HG03521 (cell line): Measurements from ENCODE around the gene TCF7L2.

Source experiments
- ATAC-seq: cut with Tn5 transposase; IDR thresholded peaks from one replicate; pipeline ENCODE4 v1.9.1; 2021; ENCODE audit warnings: mild to moderate bottlenecking, moderate library complexity; ENCODE audit not compliant: unreplicated experiment

TCF7L2 gene

GRCh38 chr10:113111900-113112853 is 162.1 kb downstream of the TCF7L2 start:
- no peak for ATAC-seq

GRCh38 chr10:113113241-113113640 is 163.2 kb downstream of the TCF7L2 start:
- ATAC-seq, result no peak

- ATAC-seq, result no peak
Measured at GRCh38 chr10:113113918-113114317, 163.9 kb downstream of the TCF7L2 start.

DNA sequence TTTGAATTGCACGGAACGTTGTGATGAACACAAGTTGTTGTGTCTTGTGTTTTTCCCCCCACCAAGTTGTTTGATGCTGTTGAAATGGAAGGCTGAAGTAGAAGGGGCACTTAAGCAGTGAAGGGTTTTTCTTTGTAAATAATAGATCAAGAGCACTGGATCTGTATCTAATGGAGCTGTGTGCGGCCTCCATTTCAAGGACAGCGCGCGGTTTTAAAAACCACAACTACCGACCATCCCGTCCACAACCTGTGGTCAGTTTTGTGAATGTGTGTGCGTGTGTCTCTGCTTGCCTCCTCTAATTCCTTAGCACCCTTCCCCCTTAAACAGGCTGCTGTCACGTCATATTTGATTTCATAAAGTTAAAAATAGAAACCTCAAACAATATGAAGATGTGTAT is 165.5 kb downstream of the TCF7L2 start:
- ATAC-seq, result no peak

DNA sequence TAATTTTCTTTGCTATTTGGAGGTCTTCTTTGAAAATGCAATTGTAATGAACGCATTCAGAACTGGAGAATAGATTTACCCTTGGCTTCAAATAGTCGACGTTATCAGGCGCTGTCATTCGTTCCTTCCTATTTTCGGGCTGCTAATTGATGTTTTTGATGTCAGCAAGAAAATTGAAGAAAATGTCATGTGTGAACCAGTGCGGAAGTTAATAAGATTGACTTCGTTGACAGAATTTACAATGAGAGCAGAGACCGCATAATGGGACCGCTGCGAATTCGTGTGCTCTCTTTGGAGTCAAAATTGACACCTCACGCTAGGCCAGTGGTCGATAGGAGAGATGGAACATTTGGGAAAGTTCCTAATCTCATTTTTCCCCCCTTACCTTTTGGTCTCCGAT is 168.8 kb downstream of the TCF7L2 start:
- no peak for ATAC-seq

DNA sequence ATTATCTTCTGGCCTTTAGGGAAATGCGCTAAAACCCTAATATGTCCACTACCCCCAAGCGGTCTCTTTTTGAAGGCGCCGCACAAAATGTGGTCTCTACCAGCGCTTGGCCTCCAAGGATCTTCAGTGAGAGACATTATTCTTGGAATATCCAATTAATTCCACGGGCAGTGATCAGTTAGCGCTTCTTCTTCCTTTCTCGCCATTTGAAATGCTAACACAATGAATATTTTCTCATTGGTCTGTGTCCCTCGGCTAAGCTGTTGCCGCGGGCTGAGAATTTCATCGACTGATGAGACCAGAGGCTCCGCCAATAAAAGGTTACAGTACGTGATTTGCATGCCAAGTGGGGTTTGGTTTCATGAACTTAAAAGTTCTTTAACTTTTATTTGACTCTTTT is 169.8 kb downstream of the TCF7L2 start:
- ATAC-seq, result no peak

DNA sequence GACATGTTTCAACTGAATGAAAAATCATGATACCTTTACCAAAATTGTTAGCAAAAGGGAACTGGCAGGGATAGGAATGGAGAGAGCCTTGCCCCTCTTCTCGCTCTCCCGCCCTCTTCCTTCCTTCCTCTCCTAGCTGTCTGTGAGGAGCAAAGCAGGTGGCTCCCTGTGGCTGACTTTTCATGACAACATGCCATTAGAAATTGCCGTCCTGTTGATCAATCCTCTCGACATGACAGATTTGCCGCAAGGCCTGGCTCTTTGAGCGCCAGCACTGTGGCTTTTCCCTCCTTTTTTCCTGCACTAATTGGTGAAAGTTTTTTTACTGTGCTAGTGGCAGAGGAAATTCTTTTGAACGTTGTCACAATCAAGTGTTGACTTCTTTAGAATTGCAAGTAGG is 171.1 kb downstream of the TCF7L2 start:
- ATAC-seq, result no peak

DNA sequence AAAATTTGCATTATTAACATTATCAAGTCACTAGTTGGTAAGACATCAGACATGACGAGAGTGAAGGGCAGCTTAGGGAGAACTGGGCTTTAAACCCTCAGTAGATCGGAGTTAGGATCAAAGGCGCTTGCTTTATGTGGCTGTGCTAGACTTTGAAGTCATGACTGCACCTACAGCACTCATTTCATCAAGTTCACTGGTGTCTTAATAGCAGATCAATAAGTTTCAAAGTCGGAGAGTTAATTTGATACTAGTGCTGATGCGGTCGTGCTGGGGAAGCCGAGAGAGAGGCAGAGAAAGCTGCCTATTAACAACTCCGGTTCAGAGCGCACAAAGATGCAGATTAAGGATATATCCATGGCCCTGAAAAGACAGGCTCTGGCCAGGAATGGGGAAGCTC is 172.9 kb downstream of the TCF7L2 start:
- no peak for ATAC-seq

DNA sequence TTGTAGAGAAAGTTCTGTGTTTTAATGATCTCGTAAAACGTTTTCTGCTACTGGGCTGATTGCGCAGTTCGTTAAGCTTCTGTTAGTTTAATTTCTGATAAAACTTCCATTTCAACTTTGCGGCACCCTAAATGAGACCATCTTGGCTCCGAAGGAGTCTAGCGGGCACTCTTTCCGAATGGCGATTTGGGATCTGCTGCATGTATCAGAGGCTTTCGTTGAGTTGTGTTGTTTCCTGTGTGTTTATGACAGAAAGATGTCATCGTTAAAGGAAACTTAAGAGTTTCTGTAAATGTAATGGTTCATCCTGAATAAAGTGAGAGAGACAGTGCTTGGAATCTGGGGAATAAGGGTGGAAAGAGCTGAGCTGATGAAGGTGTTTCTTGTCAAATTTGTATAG is 174.7 kb downstream of the TCF7L2 start:
- ATAC-seq, result no peak

- ATAC-seq, result no peak
Measured at GRCh38 chr10:113125612-113126011, 175.6 kb downstream of the TCF7L2 start.

DNA sequence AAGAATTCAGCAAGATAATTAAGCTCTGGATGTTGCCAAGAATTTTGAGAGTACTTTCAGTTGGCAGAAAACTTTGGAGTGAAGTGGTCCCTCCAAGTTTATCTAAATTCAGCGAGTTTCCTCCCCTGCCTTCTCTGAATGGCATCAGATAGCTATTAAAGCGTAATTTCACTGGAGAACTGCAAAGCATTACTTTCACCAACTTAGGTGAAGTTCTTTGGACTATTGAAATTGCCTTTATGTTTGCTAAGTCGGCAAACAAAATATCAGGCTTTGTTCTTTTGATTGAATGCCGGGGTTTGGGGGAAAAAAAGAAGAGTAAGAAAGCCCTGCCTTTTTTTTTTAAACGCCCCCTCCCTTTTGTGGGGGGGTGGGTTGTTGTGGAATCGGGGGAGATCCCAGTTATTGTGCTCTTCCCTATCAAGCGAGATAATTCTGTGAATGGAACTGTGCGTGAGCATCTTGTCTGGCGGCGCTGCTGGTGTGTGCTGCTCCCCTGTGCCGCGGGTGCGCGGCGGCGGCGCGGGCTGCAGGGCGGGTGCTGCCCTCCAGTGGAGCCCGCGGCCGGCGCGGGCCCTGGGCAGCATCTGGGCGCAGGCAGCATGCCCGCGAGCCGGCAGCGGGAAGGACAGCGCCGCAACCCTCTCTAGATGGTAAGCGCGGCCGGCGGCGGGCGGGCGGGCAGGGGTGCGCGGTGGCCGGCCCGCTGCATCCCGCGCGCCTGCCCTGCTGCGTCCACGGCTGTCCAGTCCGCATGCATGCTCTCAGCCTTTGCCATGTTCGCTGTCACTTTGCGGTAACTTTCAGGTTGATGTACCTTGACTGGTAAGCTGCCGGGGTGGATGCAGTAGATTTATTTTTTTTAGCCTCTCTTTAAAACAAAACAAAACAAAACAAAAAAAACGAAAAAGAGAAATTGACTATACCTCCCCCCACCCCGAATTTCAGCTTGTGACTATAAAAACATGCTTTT is 176.5 kb downstream of the TCF7L2 start:
- ATAC-seq, result no peak

- no peak for ATAC-seq
Measured at GRCh38 chr10:113127261-113127900, 177.3 kb downstream of the TCF7L2 start.

DNA sequence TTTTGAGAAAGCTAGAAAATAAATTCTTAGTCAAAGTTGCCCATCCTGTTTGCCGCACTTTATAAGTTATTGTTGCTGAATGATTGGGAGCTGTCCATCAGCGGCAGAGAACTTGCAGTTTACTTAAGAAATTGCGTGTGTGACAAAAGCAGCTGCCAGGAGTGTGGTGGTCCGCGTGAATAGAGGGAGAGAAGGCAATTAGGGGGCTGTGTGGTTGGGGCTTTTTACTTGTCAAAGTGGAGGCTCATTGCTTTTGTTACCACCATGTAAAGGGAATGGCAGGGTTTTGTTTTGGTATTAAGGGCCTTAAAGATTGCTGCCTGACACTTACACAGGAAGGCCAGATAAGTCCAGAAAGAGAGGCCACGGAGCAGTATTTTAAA is 177.8 kb downstream of the TCF7L2 start:
- no peak for ATAC-seq

GRCh38 chr10:113128450-113129070 is 178.5 kb downstream of the TCF7L2 start:
- ATAC-seq, result no peak

- ATAC-seq, result no peak
Measured at GRCh38 chr10:113129117-113129516, 179.1 kb downstream of the TCF7L2 start.

DNA sequence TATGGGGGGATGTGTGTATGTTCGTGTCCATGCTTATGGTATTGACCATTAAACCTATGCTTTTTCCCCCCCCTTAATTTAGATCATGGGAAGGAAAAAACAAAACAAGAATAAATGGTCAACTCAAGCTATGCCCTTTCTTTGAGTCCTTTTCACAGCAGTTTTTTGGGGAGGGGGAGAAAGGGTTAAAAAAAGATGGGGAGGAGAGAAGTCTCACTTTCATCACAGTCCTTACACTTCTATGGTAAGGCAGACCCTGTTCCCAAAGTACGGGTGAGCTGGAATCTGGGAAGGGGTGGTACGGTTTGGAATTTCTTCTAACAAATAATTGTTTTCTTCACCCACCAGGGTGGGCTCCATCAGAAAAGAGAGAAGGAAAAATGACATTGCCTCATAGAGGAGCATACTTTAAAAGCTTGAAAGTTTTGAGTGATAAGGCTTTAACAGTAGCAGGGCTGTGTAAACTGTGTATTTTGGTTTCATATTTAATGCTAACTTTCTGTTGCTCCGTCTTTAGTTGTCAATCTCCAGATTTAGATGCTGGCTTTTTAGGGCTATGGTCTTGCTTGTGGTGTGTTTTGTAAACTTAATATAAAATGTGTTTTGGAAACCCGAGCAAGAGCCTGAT is 180.1 kb downstream of the TCF7L2 start:
- no peak for ATAC-seq

- ATAC-seq, result no peak
Measured at GRCh38 chr10:113131613-113132261, 181.7 kb downstream of the TCF7L2 start.

GRCh38 chr10:113132591-113133121 is 182.6 kb downstream of the TCF7L2 start:
- no peak for ATAC-seq

DNA sequence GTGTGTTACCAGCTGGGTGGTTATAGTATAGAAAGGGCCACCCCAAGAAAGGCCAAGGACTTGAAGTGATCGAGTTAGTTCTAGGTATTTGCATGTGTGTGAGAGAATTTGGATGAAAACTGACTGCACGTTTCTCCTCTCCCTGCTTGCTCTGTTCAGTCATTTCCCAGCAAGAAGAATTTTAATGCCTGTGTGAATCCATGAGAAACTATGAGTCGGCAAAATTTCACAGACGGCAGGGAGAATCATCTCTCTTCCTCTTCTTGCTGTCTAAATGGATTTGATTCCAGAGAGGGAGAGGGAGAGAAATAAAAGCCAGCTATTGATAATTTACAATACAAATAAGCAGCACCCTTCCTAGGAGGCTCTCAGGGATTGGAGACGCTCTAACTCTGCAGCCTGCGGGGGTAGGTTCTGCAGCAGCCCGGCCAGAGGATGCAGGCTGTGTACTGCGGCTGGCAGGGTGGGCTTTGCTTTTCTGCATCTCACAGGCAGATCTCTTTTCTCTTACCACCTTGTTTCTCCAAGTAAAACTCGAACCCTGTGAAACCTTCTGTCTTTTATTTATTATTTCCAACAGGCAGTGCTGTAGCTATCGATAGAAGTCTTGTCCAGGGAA is 183.6 kb downstream of the TCF7L2 start:
- no peak for ATAC-seq
